Measurements from ENCODE around the gene GPX6. TPM values are rescaled to one million over a fixed set of nuclear protein-coding genes. Genes with fewer than 3 reads are reported as not detected.

GPX6 gene
- total and polyA plus RNA-seq, 2 donors (not counting 3 experiments of a cell fraction or from before 2014, with no cell fraction given): not detected

GRCh38 chr6:28486988-28487742 is 28.4 kb downstream of the GPX6 start:
- Histone ChIP-seq H3K36me3 (ENCODE audit: control insufficient read depth in 2 of 2, extremely low read depth in 1 of 2, insufficient read depth in 2 of 2, low read length in 2 of 2) (no peaks in the 10 kb centered on the region), H4K20me1 (replicated peaks; ENCODE audit: control insufficient read depth, extremely low read depth, insufficient read depth, low read length) (no peaks in the 10 kb centered on the region), H3K79me2 (ENCODE audit: control insufficient read depth, insufficient read depth, low read length) (no peaks in the 10 kb centered on the region), H3K4me1 (ENCODE audit: control insufficient read depth, extremely low read depth, insufficient read depth, low read length) (peaks cover 6% of the 10 kb centered on the region), H3K9me1 (replicated peaks; ENCODE audit: control insufficient read depth, extremely low read depth, insufficient read depth, low read length) (no peaks in the 10 kb centered on the region), H3K27ac (ENCODE audit: insufficient read depth, low read depth, low read length) (no peak overlapping the region), H3K4me3 (replicated peaks in 1 of 3; ENCODE audit: insufficient read depth in 1 of 3, low read depth in 1 of 3, low read length in 3 of 3) (no peak overlapping the region), H3K27me3 (ENCODE audit: control insufficient read depth in 2 of 2, insufficient read depth in 2 of 2, low read length in 2 of 2) (peaks cover 3 to 8% of the 10 kb centered on the region in 2 experiments), H3K9ac (replicated peaks; ENCODE audit: extremely low read depth, insufficient read depth, low read length) (no peak overlapping the region), H3K9me3 (replicated peaks; ENCODE audit: control insufficient read depth, insufficient read depth, low read length) (no peaks in the 10 kb centered on the region), H3K4me2 (ENCODE audit: insufficient read depth, low read length) (no peak overlapping the region), H2AFZ (ENCODE audit: low read depth, low read length) (no peak overlapping the region)
- POLR2A ChIA-PET: no interaction called here
- no peak for DNase-seq (ENCODE audit: low read depth, low spot score)
- intact Hi-C loops (cut with micrococcal nuclease): loop anchor here (5.0 kb wide), 1 partner anchor 90 kb away; the partner anchor contains the start of gene ZSCAN12
- no TSS peak for BruUV-seq (replicated peaks)
- TF ChIP-seq, protein P1, sequence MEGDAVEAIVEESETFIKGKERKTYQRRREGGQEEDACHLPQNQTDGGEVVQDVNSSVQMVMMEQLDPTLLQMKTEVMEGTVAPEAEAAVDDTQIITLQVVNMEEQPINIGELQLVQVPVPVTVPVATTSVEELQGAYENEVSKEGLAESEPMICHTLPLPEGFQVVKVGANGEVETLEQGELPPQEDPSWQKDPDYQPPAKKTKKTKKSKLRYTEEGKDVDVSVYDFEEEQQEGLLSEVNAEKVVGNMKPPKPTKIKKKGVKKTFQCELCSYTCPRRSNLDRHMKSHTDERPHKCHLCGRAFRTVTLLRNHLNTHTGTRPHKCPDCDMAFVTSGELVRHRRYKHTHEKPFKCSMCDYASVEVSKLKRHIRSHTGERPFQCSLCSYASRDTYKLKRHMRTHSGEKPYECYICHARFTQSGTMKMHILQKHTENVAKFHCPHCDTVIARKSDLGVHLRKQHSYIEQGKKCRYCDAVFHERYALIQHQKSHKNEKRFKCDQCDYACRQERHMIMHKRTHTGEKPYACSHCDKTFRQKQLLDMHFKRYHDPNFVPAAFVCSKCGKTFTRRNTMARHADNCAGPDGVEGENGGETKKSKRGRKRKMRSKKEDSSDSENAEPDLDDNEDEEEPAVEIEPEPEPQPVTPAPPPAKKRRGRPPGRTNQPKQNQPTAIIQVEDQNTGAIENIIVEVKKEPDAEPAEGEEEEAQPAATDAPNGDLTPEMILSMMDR (IDR thresholded peaks at IDR 0.05; ENCODE audit: extremely low read depth in 1 of 2, insufficient read depth in 1 of 2, low read depth in 1 of 2, low read length in 2 of 2): no peak
- no peak for TF ChIP-seq POLR2AphosphoS5 (IDR thresholded peaks at IDR 0.05; ENCODE audit: insufficient read depth, low read depth, low read length)
- no peak for TF ChIP-seq POLR2A (IDR thresholded peaks at IDR 0.05; ENCODE audit: low read depth, low read length)
- no peak for TF ChIP-seq JUN (IDR thresholded peaks at IDR 0.05; ENCODE audit: borderline replicate concordance, insufficient read depth, insufficient read length, low read depth)
- no peak for TF ChIP-seq GATA2 (IDR thresholded peaks at IDR 0.05; ENCODE audit: insufficient read depth, insufficient read length, low read depth, low read length)
- TF ChIP-seq EZH2 (IDR thresholded peaks at IDR 0.05; ENCODE audit: borderline replicate concordance, low read depth, low read length, severe bottlenecking): no peak
- TF ChIP-seq FOS (IDR thresholded peaks at IDR 0.05; ENCODE audit: borderline replicate concordance, insufficient read depth, low read length): no peak
- TF ChIP-seq MAX (IDR thresholded peaks at IDR 0.05; ENCODE audit: insufficient read depth, insufficient read length): no peak
- TF ChIP-seq MYC (IDR thresholded peaks at IDR 0.05; ENCODE audit: low read depth, low read length): no peak
- dilution Hi-C loops (cut with MboI; ENCODE audit: extremely low pct_ligation_motif_present, low sequenced_read_pairs): no loop called here
- FAIRE-seq: no peak
- CTCF ChIA-PET: interaction anchor here (1.0 kb wide), 1 partner anchor 11 kb away, joined by 3 read pairs; no protein-coding TSS in a partner anchor

All from endothelial cell of umbilical vein (primary cell).